Measurements from ENCODE around the gene KCTD15.

GRCh38 chr19:33767898-33768413 lies 28.7 kb upstream of the KCTD15 start:
- TF ChIP-seq CTCF (IDR thresholded peaks at IDR 0.05), result no peak
- TF ChIP-seq POLR2A (IDR thresholded peaks at IDR 0.05), result no peak

Measured in tibial nerve (tissue), 3 donors.